ENCODE measurements around the gene SLC43A3. TPM values are rescaled to one million over a fixed set of nuclear protein-coding genes. Genes with fewer than 3 reads are reported as not detected.

SLC43A3 gene
- total RNA-seq, 2 donors from 2014 or later, result 31.7 to 61.3 TPM

DNA sequence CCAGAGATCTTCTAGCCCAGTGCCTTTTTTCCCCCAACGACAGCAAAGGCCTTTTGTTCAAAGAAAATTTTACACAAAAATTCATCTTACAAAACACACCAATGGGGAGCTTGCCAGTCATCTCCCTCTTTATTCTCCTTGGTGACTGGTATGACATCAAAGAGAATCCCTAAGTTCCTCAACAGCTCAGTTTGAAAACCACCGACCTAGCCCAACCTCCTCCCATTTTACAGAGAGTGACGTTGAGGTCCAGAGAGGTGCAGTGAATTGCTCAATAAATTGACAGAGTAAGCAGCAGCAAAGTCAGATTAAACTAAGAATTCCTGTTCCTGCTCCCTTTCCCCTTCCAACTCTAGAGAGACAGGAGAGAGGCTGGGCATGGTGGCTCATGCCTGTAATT is 7.8 kb downstream of the SLC43A3 start:
- TF ChIP-seq, protein P1, sequence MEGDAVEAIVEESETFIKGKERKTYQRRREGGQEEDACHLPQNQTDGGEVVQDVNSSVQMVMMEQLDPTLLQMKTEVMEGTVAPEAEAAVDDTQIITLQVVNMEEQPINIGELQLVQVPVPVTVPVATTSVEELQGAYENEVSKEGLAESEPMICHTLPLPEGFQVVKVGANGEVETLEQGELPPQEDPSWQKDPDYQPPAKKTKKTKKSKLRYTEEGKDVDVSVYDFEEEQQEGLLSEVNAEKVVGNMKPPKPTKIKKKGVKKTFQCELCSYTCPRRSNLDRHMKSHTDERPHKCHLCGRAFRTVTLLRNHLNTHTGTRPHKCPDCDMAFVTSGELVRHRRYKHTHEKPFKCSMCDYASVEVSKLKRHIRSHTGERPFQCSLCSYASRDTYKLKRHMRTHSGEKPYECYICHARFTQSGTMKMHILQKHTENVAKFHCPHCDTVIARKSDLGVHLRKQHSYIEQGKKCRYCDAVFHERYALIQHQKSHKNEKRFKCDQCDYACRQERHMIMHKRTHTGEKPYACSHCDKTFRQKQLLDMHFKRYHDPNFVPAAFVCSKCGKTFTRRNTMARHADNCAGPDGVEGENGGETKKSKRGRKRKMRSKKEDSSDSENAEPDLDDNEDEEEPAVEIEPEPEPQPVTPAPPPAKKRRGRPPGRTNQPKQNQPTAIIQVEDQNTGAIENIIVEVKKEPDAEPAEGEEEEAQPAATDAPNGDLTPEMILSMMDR (IDR thresholded peaks at IDR 0.05), result no peak

GRCh38 chr11:57418131-57418530 is 8.8 kb downstream of the SLC43A3 start:
- Histone ChIP-seq H3K9me3 (no peaks in the 10 kb centered on the region), H3K36me3 (peaks cover 65% of the 10 kb centered on the region), H3K27me3 (no peaks in the 10 kb centered on the region), H3K4me1 (peaks cover 0 to 11% of the 10 kb centered on the region in 2 donors), H3K27ac (no peak overlapping the region), H3K4me3 (no peak overlapping the region)
- no peak for DNase-seq (ENCODE audit: low spot score)
- TF ChIP-seq, protein P1 (IDR thresholded peaks at IDR 0.05), result no peak

More for the DNA sequence above, 7.8 kb downstream of the SLC43A3 start:
- H3K4me1 ChIP-seq, result peaks cover 0 to 16% of the 10 kb centered on the region in 2 donors
- H3K9me3 ChIP-seq, result no peaks in the 10 kb centered on the region
- no peak for DNase-seq (ENCODE audit: low spot score)
- H3K27ac ChIP-seq, result no peak overlapping the region
- no peak overlapping the region for H3K4me3 ChIP-seq
- H3K27me3 ChIP-seq, result no peaks in the 10 kb centered on the region
- H3K36me3 ChIP-seq, result peaks cover 63% of the 10 kb centered on the region

GRCh38 chr11:57417056-57417455 is 9.9 kb downstream of the SLC43A3 start:
- H3K27me3 ChIP-seq, result no peaks in the 10 kb centered on the region
- H3K4me1 ChIP-seq, result peaks cover 0 to 12% of the 10 kb centered on the region in 2 donors
- no peaks in the 10 kb centered on the region for H3K9me3 ChIP-seq
- H3K4me3 ChIP-seq, result no peak overlapping the region
- no peak overlapping the region for H3K27ac ChIP-seq
- DNase-seq (ENCODE audit: low spot score), result peak; percentile 70
- peaks cover 71% of the 10 kb centered on the region for H3K36me3 ChIP-seq
- TF ChIP-seq, protein P1 (IDR thresholded peaks at IDR 0.05), result no peak

DNA sequence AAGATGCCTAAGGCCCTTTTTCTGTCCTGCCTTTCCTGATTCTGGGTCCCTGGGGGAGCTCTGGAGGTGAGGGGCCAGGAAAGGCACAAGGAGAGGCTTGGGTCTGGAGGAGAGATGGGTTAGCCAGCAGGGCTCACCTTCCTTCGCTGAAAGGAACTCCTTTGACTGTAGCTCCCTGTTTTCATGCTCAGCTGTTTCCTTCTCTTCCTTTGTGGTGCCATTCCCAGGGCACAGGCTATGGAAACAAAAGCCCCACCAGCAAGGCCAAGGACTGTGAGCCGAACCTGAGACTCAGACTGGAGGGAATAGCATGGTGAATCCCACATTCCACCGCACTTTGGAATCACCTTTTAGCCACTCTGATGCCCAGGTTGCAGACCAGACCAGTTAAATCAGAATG is 10.5 kb downstream of the SLC43A3 start:
- no peaks in the 10 kb centered on the region for H3K27me3 ChIP-seq
- TF ChIP-seq, protein P1 (IDR thresholded peaks at IDR 0.05), result no peak
- peaks cover 0 to 12% of the 10 kb centered on the region in 2 donors for H3K4me1 ChIP-seq
- no peak overlapping the region for H3K4me3 ChIP-seq
- DNase-seq (ENCODE audit: low spot score), result no peak
- no peak overlapping the region for H3K27ac ChIP-seq
- peaks cover 75% of the 10 kb centered on the region for H3K36me3 ChIP-seq
- H3K9me3 ChIP-seq, result no peaks in the 10 kb centered on the region

- Histone ChIP-seq H3K36me3 (peaks cover 84% of the 10 kb centered on the region), H3K9me3 (no peaks in the 10 kb centered on the region)
These were observed 12.2 kb downstream of the SLC43A3 start for GRCh38 chr11:57414612-57415212.

More at GRCh38 chr11:57414612-57415212, 12.2 kb downstream of the SLC43A3 start:
- Histone ChIP-seq H3K27ac (no peak overlapping the region), H3K27me3 (no peaks in the 10 kb centered on the region), H3K4me1 (peaks cover 0 to 12% of the 10 kb centered on the region in 2 donors), H3K4me3 (no peak overlapping the region)
- no peak for DNase-seq (ENCODE audit: low spot score)
- TF ChIP-seq, protein P1 (IDR thresholded peaks at IDR 0.05), result no peak
